ENCODE data around the gene LTBP4. TPM values are rescaled to one million over a fixed set of nuclear protein-coding genes. Genes with fewer than 3 reads are reported as not detected.

The LTBP4 gene
- total RNA-seq, 1 donor from 2014 or later = 25.3 TPM

DNA sequence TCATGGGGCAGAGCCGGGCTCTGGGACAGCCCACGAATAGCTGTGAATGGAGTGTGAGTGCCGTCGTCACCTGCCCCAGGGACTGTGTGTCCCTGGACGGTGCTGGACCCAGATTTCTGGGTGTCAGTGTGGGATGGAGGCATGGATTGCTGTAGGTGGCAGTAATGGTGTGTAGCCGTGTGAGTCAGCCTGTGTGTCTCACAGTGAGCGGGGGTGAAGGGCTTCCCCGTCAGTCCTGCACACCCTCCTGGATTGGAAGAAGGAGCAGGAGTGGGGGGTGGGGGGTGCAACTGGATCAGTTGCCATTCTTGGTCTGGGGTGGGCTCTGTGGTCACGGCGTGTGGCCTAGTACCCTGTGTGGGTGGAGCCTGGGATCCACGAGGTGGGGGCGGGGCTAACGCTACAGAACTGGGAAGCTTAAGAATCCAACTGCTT lies 6.5 kb upstream of the LTBP4 start:
- no peak for DNase-seq (ENCODE audit: low spot score in 2 of 2)

DNA sequence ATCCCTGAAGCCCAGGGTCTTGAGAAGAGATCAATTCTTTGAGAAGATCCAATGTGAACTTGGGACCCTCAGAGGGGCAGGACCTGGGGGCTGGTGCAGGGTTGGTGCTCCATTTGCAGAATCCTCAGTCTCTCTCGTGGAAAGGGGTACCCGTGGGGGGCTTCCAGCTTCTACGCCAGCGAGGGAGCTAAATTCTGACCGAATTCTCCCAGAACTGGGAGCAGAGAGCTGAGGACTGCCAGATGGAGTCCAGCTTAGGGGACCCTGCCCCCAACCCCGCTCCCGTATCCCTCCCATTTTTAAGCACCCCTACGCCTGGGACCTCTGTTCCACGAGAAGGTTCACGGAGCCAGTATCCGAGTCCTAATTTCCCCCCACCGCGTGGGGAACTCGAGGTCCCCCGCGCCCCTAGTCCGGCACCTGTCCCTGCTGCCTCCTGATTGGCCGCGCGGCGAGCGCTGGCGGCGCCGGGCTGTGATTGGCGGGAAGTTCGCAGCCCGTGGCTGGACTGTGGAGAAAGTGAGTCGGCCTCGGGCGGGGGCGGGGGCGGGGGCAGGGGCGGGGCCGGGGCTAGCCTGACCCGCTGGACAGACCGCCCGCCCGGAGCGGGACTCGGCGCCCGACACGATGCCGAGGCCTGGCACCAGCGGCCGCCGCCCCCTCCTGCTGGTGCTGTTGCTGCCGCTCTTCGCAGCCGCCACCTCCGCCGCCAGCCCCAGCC lies 4.4 kb upstream of the LTBP4 start:
- DNase-seq (ENCODE audit: low spot score in 2 of 2) = peak; percentile 64 to 78
- no peak for FAIRE-seq

More for the DNA sequence above, 6.5 kb upstream of the LTBP4 start:
- FAIRE-seq = no peak

DNA sequence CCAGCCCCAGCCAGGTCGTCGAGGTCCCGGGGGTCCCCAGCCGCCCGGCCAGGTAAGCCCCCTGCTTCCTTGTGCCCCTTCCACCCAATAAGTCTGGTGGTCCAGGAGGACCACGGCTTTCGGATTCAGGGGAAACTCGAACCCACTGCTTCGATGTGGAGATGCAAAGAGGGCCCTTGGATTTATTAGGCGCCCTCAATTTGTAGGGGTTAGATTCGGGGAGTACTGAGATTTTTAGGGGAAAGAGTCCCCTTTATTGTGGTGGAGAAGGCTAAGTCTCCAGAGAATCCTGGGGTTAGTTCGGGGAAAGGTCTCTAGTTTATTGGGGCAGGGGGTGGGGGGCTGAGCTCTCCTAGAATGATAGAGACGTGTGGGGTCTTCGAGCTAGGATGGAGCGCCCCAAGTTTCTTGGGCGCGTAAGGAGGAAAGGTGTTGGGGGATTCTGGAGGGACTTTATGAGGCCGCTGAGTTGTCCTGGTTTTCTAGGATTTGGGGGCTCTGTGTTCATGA lies 3.8 kb upstream of the LTBP4 start:
- DNase-seq (ENCODE audit: low spot score in 2 of 2) (peak in 1 of 2 donors; percentile 15), FAIRE-seq (no peak)

DNA sequence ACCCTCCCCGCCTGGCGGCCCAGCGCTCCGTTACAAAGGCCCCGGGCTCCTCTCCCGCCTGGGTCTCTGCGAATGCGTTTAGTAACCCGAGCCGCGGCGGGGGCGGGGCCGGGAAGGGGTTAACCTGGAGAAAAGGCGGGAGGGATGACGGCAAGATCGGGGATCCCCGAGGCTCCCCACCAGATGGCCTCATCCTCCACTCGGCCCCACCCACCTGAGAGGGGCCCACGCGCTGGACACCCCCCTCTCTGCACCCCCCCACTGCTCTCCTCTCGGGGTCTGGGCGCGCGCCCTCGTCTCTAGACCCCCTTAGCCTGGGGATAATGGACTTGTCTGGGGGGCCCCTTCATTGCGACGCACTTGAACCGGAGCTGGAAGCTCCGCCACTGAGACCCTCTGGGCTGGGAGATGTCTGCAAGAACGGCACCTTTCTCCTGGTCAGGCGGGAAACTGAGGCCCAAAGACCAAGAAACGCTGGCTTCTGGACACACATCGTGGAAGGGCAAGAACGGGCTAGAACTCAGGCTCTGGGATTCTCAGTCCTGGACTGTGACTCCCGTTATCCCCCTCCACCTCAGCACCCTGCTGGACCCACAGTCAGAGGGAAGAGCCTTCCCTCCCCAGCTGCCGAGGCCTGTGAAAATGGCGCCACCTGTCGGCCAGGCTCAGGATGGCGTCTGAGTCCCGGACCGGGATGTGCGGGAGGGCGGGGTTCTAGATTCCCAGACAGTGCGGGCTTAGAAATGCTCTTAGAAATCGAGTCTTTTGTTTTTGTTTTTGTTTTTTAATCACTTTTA lies 2.9 kb upstream of the LTBP4 start:
- DNase-seq (ENCODE audit: low spot score in 2 of 2) (peak; percentile 85 to 88), FAIRE-seq (peak; percentile 70)

DNA sequence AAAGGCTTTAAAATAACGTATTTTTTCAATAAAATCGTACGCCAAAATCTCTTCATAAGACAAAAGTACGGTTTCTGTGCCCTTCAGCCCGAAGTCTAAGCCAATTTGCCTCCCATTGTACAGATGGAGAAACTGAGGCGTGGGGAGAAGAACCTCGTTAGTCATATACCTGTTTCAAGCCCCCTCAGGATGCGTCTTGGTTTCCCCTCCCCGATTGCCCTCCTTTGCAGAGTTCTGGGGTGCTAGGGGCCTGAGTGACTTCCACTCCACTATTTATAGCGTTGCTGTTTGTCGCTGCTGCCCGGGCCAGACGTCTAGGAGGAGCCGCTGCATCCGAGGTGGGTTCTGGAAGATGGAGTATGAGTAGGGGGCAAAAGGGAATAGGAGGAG lies 2.3 kb upstream of the LTBP4 start:
- no peak for DNase-seq (ENCODE audit: low spot score in 2 of 2)
- FAIRE-seq = no peak

DNA sequence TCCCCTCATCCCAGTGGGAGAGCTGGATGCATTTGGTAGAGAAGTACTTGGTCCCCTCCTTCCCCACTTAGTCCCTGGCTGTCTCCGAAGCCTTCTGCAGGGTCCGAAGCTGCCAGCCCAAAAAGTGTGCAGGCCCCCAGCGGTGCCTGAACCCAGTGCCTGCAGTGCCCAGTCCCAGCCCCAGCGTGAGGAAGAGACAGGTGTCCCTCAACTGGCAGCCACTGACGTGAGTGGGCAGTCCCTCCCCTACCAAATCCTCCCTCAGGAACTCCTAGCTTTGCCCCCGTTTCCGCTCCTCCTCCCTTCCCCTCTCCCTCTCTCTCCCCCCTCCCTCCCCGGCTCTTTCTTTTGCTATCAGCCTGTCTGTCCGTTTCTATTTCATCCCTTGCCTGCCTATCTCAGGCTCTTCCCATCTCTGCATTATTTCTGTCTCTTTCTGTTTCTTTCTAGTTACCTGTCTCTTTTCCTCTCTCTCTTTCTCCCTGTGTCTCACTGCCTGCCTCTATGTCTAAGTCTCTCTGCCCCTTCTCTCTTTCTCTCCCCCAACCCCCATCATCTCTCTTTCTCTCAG lies 1.8 kb upstream of the LTBP4 start:
- FAIRE-seq (no peak), DNase-seq (ENCODE audit: low spot score in 2 of 2) (peak in 1 of 2 donors; percentile 14)

DNA sequence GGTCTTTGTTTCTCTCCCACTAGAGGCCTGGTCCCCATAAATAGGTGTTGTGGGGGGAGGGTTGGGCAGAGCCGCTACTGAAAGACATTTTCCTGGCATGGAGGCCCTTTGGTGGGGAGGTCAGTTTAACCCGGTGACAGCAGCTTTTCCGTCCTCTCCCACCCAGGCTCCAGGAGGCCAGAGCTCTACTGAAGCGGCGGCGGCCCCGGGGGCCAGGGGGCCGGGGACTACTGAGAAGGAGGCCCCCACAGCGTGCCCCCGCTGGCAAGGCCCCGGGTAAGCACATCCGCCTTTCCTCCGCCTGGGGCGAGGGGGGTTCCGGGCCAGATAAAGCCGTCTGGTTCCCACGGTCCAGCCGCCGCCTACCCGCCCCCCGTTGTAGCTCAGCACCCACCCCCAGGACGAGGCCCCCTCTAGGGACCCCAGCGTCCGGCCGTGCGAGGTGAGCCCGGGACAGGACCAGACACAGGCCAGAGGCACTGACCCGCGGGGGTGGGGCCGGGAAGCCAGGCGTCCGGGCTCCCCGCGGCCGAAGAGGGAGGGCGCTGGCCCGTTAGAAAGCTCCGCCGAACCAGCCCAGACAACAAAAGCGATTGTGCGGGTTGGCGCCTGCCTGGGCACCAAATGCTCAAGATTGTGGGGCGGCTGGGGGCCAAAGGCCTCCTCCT lies 1.1 kb upstream of the LTBP4 start:
- DNase-seq (ENCODE audit: low spot score in 2 of 2) = peak in 1 of 2 donors; percentile 76
- FAIRE-seq = no peak

DNA sequence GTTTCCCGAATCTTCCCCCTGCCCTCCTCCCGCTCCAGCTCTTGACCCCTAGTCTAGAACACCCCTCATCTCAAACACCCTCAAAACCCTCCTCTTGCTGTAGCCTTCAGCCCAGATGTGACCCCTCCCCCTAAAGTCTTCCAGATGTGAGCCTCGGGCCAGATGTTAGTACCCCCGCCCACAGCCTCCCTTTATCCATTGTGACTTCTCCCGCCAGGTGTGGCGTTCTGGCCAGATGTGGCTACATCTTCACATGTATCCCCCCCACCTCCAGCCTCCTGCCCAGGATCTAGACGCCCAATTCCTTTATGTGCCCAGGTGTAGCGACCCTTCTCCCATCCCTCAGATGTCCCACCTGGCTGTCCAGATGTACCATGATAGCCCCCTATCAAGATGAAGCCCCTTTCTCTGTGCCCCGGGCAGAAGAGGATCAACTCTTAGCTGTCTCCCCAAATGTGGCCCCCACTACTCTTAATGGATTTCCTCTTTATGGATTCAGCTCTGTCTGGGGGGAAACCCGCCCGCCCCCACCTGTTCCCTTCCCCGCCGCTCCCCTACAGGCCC lies 517 bp upstream of the LTBP4 start:
- no peak for FAIRE-seq
- DNase-seq (ENCODE audit: low spot score in 2 of 2) = no peak

DNA sequence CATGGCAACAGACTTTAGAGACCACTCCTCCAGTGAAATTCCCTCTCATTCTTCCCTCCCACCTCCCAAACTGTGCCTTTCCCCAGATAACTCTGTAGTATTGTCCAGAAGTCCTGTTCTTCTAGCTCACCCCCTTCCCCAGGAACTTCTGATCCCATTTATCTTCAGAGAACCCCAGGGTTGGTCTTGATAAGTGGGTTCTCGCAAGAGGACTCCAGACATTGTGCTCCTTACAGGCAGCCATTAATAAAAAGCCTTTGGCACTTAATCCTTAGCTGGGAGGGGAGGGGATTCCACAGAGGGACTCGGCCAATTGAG lies 1.9 kb downstream of the LTBP4 start:
- no peak for FAIRE-seq

DNA sequence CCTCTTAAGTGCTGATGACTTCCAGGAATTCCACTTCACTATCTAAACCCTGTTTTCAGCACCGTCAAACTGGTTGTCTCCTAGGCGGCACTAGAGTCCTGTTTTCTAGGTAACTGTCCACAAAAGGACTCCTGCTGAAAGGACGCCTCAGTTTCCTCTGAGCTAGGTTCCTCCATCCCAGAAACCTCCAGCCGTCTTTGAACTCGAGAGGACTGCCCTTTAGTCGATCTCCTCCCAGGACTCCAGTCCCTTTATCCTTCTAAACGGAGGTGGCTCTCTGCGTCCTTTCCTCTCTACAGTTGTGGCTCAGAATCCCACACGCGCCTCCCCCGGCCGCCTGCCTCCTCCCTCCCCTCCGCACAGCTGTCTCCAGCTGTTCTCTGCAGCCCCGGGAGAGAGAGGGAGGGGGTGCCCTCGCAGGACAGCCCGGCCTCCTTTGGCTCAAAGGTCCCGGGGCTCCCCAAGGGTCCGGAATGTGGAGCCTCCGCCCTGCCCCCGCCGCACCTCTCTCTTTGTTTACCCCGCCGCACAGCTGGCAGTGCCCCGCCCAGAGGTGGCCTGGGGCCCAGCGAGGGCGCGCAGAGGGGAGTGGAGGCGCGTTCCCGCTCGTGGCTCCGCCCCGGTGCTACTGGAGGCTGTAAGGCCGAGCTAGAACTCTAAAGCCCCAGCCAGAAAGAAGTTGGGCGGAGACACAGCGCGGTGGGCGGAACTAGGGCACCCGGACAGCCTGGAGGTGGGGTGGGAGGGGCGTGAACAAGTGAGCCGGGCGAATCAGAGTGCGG lies 2.4 kb downstream of the LTBP4 start:
- no peak for FAIRE-seq
- DNase-seq (ENCODE audit: low spot score in 2 of 2) = peak; percentile 88 to 89

More for the DNA sequence above, 1.9 kb downstream of the LTBP4 start:
- no peak for DNase-seq (ENCODE audit: low spot score in 2 of 2)

DNA sequence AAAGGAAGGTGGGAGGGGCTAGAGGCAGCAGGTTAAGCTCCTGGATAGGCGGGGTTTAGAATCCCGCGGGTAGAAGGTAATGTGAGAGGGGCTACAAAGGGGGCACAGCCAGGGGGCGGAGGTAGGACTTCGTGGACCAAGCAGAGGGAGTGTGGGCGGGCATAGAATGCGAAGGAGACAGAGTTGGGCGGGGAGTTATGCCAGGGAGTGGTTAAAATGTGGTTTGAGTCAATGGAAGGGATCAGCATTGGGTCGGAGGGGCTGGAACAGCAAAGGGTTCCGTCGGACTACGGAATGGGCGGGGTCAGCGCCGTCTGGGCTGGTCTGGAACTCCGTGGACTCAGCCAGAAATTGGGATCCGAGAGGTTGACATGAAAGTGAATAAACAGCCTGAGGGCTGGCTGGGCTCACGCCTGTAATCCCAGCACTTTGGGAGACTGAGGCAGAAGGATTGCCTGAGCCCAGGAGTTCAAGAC lies 3.0 kb downstream of the LTBP4 start:
- no peak for FAIRE-seq
- no peak for DNase-seq (ENCODE audit: low spot score in 2 of 2)

DNA sequence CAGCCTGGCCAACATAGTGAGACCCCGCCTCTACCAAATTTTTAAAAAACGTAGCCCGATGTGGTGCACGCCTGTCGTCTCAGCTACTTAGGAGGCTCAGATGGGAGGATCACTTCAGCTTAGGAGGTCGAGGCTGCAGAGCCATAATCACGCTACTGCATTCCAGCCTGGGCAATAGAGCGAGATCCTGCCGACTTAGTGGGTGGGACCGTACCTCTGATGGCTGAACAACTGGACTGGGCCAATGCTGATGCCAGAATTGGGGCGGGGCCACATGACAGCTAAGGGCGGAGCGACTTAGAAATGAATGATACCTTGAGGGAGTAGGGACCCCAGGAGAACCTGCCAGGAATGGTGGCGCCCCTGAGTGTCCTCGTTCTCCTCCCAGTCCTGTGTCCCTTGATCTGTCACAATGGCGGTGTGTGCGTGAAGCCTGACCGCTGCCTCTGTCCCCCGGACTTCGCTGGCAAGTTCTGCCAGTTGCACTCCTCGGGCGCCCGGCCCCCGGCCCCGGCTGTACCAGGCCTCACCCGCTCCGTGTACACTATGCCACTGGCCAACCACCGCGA lies 3.6 kb downstream of the LTBP4 start:
- no peak for FAIRE-seq
- DNase-seq (ENCODE audit: low spot score in 2 of 2) = no peak

DNA sequence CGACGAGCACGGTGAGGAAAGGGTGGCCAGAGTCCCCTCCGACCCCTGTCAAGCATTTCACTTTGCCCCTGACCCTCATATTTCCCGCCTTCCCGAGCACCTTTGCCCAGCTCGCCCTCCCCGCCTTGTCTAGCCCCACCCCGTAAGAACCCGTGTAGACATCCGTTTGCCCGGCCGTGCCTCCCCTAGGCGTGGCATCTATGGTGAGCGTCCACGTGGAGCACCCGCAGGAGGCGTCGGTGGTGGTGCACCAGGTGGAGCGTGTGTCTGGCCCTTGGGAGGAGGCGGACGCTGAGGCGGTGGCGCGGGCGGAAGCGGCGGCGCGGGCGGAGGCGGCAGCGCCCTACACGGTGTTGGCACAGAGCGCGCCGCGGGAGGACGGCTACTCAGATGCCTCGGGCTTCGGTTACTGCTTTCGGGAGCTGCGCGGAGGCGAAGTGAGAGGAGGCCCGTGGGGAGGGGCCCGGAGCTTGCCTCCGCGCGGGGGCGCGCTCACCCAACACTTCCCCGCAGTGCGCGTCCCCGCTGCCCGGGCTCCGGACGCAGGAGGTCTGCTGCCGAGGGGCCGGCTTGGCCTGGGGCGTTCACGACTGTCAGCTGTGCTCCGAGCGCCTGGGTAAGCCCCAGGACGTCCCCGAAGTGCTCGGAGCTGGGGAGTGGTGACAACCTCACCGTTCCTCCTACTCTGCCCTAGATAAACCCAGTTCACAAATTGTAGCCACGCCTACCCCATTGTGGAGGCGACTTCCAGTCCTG lies 4.2 kb downstream of the LTBP4 start:
- no peak for FAIRE-seq
- DNase-seq (ENCODE audit: low spot score in 2 of 2) = peak; percentile 82 to 84

DNA sequence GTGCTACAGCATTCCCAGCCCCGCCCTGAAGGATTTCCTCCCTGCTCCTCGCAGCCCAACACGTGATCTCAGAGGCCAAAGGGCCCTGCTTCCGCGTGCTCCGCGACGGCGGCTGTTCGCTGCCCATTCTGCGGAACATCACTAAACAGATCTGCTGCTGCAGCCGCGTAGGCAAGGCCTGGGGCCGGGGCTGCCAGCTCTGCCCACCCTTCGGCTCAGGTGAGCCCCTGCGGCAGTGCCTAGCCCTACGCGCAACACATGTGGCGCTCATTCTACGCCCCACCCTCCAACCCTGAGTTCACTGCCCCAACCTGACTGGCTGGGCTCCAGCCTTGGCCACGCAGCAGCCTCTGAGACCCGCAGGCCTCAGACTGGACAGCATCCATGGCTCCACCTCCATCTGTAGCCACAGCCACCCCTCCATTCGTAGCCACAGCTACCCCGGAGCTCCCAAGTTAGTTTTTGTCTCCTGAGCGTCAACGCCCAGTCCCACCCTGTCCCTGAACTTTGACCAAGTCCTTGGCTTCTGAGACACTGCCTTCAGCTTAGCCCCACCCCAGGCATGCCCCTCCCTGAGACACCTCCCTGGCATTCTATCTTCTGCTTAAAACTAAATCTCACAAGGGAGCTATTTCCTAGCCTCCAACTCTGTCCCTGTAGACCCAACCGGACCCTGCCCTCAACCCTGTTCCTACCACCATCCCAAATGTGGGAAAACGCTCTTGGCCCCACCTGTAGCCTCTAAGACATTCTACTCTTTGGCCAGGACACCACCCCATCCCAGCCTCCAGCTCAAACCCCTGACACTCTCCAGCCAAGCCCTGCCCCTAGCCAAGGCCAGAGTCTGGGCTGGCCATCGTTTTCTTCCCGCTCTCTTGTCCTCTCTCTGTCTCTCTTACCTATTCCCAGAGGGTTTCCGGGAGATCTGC lies 6.4 kb downstream of the LTBP4 start:
- DNase-seq (ENCODE audit: low spot score in 2 of 2) (no peak), FAIRE-seq (no peak)

DNA sequence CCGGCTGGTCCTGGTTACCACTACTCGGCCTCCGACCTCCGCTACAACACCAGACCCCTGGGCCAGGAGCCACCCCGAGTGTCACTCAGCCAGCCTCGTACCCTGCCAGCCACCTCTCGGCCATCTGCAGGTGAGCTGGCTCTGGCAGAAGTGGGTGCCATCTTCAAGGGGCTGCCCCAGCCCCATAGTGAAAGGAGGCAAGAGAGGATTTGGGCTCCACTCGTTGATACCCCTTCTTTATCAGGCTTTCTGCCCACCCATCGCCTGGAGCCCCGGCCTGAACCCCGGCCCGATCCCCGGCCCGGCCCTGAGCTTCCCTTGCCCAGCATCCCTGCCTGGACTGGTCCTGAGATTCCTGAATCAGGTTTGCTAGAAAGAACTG lies 7.1 kb downstream of the LTBP4 start:
- no peak for DNase-seq (ENCODE audit: low spot score in 2 of 2)

DNA sequence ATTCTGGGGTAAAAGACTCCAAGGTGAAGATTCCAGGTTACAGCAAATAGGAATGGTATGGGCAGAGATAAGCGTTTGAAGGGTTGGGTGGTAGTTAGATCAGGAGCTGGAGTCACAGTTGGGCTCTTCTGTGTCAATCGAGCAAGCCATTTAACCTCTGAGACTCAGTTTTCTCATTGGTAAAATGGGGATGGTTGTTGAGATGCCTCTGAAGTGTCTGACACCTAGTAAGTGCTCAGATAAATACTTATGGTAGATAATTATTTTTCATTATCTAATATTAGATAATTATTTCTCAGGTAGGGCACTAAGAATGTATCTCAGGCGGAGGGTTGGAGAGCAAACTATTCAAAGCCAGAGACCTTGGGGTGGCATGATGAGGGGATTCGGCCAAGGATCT lies 7.8 kb downstream of the LTBP4 start:
- FAIRE-seq (no peak), DNase-seq (ENCODE audit: low spot score in 2 of 2) (no peak)

More for the DNA sequence above, 7.1 kb downstream of the LTBP4 start:
- FAIRE-seq = no peak
